Cortex of kidney (tissue), 1 donor: Measurements from ENCODE around the gene CHCHD6.

Experiments used
- DNase-seq: peaks from one replicate; lab custom pipeline; 2025; lab: John Stamatoyannopoulos, UW

Gene CHCHD6

GRCh38 chr3:126668450-126669401 is 35.3 kb upstream of the CHCHD6 start:
- no peak for DNase-seq

- DNase-seq, result no peak
These were observed 32.5 kb upstream of the CHCHD6 start for GRCh38 chr3:126671521-126671920.

GRCh38 chr3:126672340-126672739 is 31.7 kb upstream of the CHCHD6 start:
- DNase-seq, result no peak

GRCh38 chr3:126672741-126673140 is 31.3 kb upstream of the CHCHD6 start:
- DNase-seq, result no peak

- DNase-seq, result no peak
These were observed 26.9 kb upstream of the CHCHD6 start for GRCh38 chr3:126676919-126677705.

- DNase-seq, result no peak
These were observed 26.1 kb upstream of the CHCHD6 start for GRCh38 chr3:126677862-126678503.

GRCh38 chr3:126678693-126679317 is 25.2 kb upstream of the CHCHD6 start:
- DNase-seq, result no peak

- no peak for DNase-seq
These were observed 24.7 kb upstream of the CHCHD6 start for GRCh38 chr3:126679318-126679751.

- DNase-seq, result no peak
These were observed 24.0 kb upstream of the CHCHD6 start for GRCh38 chr3:126679831-126680666.

- DNase-seq, result no peak
These were observed 23.4 kb upstream of the CHCHD6 start for GRCh38 chr3:126680667-126681055.

GRCh38 chr3:126682009-126682408 is 22.0 kb upstream of the CHCHD6 start:
- DNase-seq, result no peak

- DNase-seq, result no peak
These were observed 21.0 kb upstream of the CHCHD6 start for GRCh38 chr3:126683069-126683468.

GRCh38 chr3:126684218-126684751 is 19.8 kb upstream of the CHCHD6 start:
- no peak for DNase-seq

- no peak for DNase-seq
These were observed 19.0 kb upstream of the CHCHD6 start for GRCh38 chr3:126685021-126685420.

GRCh38 chr3:126685493-126685892 is 18.5 kb upstream of the CHCHD6 start:
- no peak for DNase-seq

GRCh38 chr3:126691765-126692164 is 12.3 kb upstream of the CHCHD6 start:
- no peak for DNase-seq

GRCh38 chr3:126692858-126693257 is 11.2 kb upstream of the CHCHD6 start:
- no peak for DNase-seq

- no peak for DNase-seq
These were observed 10.1 kb upstream of the CHCHD6 start for GRCh38 chr3:126693921-126694320.

- DNase-seq, result no peak
These were observed 7.3 kb upstream of the CHCHD6 start for GRCh38 chr3:126696701-126697267.

GRCh38 chr3:126699011-126699410 is 5.0 kb upstream of the CHCHD6 start:
- no peak for DNase-seq
